Measurements from ENCODE around the gene HES3. TPM values are rescaled to one million over a fixed set of nuclear protein-coding genes. Genes with fewer than 3 reads are reported as not detected.
"Not testable (repeated sequence)": the region's sequence is repeated elsewhere in the genome, so short reads cannot be mapped to it uniquely, and the experiment has no call there.

Gene HES3
- polyA plus RNA-seq, 4 donors = not detected

DNA sequence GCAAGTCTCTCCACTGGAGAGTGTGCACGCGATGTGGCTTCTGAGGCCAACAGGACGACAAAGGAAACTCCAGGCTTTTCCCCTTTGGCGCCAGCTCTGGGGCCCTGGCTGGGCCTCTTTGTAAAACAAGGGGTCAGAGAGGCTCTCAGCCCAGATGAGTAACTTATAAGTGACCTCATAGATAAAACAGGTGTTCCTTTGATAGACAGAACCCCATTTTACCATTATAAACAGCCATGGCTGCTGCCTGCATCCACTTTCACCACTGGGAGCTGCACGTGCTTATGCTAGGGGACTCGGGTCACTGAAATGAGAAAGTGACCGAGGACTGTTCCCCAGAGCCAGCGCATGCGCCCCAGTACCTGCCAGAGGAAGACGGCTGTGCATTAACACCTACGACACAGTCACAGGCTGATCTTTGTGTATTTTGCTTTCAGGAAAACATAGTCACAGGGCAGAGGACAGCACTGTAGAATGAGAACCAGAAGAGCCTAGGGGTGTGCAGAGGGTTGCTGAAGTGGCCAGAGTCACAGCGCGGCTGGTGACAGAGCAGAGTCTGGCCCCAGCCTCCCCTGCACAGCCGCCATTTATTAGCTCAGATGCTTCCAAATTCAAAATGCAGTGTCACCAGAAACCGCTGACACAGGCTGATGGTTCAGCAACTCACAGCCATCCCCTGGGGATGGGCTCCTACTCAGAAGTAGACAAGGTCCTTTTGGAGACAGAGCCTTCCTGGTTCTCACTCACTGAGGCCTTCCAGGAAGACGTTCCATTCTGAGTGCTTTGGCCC, 25.4 kb upstream of the HES3 start:
- no peak for DNase-seq (ENCODE audit: low read depth in 4 of 4, low spot score in 3 of 4)

DNA sequence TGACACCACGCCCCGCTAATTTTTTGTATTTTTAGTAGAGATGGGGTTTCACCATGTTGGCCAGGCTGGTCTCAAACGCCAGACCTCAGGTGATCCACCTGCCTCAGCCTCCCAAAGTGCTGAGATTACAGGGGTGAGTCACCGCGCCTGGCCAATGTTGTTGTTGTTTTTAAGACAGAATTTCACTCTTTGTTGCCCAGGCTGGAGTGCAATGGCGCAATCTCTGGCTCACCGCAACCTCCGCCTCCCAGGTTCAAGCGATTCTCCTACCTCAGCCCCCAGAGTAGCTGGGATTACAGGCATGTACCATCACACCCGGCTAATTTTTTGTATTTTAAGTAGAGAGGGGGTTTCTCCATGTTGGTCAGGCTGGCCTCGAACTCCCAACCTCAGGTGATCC, 24.3 kb upstream of the HES3 start:
- DNase-seq (ENCODE audit: low read depth in 4 of 4, low spot score in 3 of 4) = not testable (repeated sequence)

DNA sequence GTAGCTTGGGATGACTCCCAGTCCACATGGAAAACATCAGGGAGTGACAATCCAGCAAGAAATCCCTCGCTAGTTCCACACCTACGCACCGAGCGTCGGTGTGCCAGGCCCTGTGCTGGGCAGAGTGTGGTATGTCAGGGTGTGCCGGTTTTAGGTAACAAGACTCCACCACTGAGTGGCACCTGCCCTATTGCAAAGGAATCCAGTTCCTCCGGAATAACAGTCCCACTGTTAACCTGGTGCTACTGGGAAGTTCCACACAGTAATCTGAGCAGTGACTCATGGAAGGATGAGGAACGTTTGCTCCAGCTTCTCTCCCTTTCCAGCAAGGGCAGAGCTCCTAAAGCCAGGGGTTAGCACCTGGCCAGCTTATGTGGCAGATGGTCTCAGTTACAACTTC, 23.7 kb upstream of the HES3 start:
- DNase-seq (ENCODE audit: low read depth in 4 of 4, low spot score in 3 of 4) = no peak

DNA sequence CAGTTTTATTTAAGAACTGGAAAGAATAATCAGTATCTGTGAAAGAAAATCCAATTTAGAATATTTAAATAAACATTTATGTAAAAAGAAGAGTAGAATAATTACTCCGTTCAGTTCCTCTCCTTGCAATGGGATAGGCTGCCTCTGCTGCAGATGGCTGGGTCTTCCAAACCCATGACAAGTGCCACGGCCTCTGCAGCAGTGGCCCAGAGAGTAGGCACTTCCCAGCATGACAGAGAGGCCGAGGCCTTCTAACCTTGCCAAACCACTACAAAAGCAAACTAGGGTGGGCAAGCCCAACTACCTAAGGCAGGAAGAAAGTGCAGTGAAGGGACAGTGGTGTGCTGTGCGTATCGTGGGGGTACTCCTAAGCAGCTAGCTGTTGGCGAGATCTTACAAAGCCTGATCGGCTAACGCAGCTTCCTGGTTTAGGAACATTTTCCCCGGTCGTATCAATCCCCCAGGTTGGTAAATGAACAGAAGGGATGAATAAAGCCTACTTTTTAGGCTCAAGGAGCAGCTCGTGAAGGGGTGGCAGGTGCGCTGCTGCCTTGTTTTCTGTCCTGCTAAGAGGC, 22.7 kb upstream of the HES3 start:
- no peak for DNase-seq (ENCODE audit: low read depth in 4 of 4, low spot score in 3 of 4)

DNA sequence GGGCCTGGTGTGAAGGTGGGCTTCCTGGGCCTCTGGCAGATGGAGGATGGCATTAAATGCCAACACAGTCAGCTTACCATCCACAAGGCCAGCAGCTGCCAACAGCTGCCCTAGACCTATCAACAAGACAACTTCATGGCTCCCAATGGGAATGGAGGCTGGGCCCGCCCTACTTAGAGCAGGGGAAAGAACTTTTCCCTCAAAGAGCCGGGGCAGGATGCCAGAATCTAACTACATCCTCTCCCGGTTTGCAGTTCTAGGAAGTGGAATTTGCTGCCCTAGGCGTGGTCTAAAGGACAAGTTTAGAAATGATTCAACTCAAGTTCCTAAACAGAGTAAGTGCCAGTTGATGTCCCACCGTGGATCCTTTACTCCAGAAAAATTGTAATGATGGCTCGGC, 21.3 kb upstream of the HES3 start:
- no peak for DNase-seq (ENCODE audit: low read depth in 4 of 4, low spot score in 3 of 4)

DNA sequence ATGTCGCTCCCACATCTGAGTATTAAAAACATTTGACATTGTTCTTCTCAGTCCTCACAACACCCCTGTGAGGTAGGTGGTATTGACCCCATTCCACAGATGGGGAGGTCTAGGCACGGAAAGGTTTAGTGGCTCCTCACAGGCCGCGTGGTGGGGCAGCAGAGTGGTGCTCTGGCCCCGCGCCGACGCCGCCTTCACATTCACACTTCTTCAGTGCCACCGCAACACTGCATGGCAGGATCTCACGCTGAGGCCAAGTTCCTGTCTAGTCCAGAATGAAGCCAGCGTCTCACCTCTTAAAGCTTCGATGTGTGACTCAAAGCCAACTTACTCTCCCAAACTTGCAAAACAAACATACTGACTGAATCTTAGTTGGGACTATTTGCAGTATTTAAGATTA, 20.4 kb upstream of the HES3 start:
- no peak for DNase-seq (ENCODE audit: low read depth in 4 of 4, low spot score in 3 of 4)

DNA sequence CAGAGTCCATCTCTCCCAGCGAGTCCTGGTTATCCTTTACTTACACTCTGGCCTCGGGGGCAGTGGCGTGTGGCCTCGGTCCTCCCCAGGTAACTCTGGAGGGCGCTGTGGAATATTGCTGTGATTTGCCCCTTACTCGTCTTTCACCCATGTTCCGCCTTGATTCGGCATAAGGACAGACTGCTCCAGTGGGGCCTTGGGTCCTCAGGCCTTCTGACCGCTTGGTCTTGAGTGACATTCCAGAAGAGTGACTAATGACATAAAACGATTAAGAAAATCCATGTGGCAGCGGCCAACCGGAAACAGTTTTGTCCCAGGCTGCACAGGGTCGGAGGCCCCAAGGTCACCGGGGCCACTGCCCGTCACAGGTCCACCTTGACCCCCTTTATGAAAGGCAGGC, 19.3 kb upstream of the HES3 start:
- DNase-seq (ENCODE audit: low read depth in 4 of 4, low spot score in 3 of 4) = no peak

DNA sequence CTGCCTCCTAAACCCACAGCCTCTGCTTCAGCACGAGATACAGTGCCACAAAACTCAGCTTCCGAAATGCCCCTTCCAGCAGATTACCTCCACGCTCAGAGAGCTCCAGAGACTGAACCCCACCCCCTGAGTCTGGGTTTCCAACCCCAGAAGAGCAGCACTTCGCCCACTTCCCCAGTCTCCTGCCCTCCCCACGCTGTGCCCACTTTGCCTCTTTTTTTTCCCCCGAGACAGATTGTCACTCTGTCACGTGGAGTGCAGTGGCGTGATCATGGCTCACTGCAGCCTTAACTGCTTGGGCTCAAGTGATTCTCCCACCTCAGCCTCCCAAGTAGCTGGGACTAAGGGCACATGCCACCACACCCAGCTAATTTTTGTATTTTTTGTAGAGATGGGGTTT, 18.3 kb upstream of the HES3 start:
- no peak for DNase-seq (ENCODE audit: low read depth in 4 of 4, low spot score in 3 of 4)

DNA sequence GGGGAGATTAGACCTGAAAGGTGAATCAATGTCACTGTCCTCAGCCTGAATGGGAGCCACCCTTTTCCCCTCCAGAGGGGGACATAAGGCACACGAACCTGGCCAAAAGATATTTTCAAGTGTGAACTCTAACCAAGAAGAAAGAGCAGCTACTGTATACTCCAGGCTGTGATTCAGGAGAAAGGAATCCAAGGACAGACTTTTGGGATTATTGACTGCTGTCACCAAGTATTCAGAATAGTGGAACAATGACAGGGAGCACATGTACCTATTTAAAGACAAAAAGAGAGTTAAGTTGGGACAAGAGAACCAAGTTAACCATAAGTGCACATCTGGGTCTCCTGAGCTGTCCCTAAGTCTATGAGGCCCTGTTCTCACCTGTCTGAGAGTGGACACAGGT, 10.6 kb upstream of the HES3 start:
- DNase-seq (ENCODE audit: low read depth in 4 of 4, low spot score in 3 of 4) = no peak

DNA sequence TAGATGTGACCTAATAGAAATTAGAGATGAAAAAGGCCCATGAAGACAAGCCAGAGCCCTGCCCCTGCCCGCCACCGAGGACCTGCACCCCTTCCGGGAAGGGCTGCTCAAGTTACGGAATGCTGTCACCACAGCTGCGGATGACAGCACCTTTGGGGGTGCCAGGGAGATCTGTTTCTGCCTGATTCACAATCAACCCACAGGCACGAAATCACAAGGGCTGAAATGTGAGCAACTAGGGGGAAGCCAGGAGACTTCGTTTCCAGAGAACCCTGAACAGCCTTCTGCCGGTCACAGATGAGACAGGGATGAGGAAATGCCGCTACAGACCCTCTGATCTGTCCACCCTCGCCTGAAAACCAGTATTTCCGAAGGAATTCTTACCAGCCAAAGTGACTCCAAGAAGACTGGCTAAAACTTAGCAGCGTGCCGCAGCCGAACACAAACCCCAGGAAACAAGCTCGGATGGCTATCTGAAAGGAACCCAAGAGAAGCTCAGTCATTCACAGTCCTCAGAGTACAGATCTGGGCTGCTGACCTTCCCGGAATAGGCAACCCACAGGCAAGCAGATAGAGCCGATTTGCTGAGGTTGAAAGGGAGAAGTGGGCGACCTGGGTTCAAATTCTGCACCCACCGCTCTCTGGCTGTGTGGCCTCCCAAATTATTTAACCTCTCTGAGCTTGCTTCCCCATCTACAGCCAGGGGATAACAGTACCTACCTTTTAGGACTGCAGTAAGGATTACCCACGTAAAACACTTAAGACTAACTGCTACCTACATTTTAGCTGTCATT, 9.3 kb upstream of the HES3 start:
- no peak for DNase-seq (ENCODE audit: low read depth in 4 of 4, low spot score in 3 of 4)

DNA sequence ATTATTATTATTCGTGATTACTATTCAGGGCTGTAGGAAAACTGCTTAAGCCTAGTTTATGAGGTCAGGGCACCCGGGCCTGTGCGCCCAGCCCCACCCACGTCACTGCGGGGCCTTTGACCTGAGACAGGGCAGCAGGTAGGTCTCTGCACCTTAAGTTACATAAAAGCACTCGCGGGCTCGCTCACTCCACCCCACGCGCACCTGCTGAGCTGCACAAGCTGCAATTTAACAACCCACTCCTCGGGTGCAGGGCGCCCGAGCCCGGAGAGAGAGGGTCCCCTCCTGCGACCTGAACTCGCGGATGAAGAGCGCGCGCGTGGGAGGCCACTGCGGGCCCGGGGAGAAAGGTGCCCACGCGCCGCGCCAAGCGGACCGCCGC, 8.7 kb upstream of the HES3 start:
- DNase-seq (ENCODE audit: low read depth in 4 of 4, low spot score in 3 of 4) = no peak

DNA sequence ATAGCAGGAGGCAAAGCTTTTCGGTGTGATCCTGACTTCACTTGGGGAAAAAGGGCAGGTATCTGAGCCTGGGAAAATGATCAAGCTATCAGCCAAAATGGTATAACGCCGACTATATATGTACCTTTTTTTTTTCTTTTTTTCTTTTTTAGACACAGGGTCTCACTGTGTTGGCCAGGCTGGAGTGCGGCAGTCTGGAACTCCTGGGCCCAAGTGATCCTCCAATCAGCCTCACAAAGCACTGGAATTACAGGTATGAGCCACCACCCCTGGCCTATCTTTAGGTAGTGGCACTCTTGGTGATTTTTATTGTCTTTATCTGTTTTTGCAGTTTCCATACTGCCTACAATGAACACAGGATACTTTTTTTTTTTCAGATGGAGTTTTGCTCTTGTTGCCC, 6.9 kb upstream of the HES3 start:
- DNase-seq (ENCODE audit: low read depth in 4 of 4, low spot score in 3 of 4) = no peak

DNA sequence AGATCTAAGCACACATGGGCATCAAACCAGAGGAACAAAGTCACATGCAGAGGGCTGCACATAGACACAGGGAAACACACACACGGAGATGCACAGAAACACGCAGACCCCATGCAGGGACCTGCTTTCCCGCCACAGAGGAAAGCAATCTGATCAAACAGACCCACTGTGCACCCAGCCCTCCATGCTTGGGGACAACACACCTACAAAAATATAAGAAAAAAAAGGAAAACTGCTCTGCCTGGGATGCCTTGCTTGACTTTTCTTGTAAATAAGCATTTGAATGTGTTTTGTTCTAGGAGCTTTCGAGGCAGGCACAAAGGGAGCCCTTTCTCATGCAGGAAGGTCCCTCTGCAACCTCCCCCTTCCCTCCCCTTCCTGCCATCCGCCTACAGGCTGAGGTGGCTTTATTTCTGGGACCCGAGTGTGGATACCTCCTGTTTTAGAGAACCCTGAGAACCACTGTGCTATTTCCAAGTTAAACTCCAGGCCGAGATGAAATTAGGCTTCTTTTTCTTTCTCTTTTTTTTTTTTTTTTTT, 4.7 kb upstream of the HES3 start:
- DNase-seq (ENCODE audit: low read depth in 4 of 4, low spot score in 3 of 4) = no peak

DNA sequence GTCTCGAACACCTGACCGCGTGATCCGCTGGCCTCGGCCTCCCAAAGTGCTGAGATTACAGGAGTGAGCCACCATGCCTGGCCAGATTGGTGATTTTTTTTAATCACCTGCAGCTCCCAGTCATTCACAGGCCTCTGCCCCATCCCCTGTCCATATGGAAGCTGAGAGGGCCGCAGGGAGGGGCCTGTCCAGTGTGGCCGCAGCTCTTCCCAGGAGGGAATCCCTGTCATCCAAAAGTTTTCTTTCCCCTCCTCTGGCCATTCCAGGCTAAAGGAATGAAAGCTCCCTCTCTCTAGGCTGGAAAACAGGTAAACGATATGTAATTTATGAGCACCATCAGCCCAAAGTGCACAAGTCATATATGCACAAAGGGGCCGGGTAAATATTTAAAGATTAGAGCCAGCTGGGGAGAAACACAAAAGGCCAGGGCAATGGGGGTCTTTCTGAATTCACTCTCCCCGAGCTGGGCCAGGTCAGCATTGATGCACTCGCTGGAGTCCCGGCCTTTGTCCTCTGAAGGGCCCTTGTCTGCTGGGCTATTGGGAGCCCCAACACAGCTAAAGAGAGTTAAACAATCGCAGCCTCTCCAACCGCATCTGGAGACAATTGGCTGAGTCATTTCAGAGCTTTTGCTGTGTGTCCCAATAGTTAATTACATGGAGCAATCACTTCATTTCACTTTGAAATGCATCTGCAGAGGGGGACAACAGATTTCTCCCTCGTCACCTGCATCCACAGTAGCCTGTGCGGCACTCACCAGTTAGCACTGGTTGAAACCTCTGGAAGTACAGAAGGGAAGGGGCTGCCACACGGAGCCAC, 3.8 kb upstream of the HES3 start:
- DNase-seq (ENCODE audit: low read depth in 4 of 4, low spot score in 3 of 4) = no peak

DNA sequence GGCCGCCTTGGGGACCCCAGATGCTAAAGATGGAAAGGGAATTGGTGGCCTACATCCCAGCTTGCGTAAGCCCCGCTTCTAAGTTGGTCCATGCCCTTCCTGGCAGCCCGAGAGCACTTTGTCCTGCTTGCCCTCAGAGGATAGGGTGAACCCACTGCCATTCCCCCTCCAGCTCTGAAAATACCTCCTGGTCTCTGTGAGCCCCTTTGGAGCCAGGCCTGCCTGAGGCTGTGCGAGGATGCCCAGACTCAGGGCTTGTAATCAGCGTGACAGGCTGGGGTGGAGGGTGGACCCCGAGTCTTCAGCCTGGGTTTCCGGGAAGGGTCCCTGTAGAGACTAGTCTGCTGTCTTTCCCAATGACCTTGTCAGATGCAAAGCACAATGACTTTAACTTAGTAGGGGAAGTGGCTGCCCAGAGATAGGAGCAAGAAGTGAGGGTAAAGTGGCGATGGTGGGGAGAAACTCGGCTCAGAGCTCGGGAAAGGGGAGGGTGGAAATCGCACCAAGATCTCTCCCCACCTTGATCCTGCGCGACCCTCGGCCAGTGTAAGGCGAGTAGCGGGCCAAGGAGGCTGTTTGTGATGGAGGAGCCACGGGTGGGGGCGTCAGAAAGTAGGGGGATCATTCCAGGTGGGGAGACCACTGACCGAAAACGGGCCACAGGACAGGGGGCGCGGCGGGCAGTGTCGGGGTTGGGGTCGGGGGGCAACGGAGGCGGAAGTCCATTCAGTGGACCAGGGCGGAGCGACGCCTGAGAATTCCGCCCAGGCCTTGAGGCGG, 2.7 kb upstream of the HES3 start:
- DNase-seq (ENCODE audit: low read depth in 4 of 4, low spot score in 3 of 4) = no peak

DNA sequence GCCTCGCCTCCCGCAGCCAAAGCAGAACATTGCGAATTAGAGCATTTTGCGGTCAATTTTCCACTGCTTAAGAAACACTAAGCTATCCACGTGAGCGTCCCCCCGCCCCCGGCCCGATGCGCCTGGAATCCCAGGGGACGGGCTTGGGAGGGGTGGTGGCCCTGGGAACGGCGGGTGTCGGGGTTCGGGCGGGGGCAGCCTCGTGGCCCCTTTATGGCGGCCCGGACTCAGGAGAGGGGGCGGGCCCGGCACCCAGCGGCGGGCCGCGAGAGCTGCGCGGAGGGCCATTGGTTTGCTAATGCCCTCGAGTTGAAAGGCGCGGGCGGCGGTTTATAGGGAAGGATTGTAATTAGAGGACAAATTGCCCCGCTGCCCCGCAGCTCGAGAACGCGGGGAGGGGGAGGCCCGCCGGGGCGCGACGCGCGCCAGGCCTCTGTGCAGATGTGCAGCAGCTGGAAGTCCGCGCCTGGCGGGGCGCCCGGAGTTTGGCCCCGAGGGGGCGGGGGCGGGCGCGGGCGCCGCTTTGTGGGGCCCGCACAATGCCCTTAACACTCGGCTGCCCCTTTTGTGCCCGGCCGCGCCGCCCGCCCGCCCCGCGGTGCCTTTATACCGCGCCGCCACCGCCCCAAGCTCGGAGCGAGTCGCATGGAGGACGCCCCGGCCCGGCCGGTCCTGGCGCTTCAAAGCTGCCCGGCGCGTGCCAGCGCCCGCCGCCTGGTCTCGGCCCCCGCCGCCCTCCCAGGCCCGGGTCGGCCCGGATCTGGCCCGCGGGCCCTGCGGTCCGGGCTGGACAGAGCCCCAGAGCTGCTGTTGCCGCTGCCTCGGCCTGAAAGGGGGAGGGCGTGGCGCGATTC, 1.9 kb upstream of the HES3 start:
- no peak for DNase-seq (ENCODE audit: low read depth in 4 of 4, low spot score in 3 of 4)

DNA sequence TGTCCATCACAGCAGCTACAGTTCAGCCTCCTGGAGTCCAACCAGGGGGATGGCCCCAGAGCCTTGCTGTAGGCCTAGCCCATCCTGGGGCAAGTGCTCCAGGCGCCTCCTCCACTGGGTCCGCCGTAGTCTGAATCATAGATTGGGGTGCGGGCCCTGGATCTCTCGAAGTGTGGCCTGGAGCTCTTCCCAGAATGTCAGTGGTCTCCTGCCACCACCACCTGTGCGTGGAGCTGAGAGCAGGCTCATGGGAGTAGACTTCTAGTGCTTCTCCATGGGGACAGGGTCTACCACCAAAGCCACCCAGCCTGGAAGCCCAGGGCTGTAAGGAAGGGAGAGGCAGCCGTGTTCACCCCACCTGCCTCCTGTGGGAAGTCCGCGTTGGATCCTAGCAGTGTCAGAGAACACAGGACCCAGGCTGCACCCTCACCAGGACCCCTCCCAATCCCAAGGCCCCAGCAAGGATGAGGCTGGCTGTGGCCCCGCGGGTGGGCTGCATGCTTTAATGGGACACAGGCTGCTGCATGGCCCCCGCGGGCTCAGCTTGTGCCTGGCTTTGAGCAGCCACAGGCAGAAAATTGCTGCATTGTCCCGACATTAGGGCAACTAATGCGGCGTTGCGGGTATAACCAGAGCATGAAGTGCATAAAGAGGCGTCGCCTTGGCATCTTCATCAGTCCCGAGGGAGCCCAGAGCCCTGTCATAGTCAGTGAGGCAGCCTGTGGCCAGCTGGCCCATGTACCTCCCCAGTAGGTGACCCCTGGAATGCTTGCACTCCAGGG, 735 bp upstream of the HES3 start:
- DNase-seq (ENCODE audit: low read depth in 4 of 4, low spot score in 3 of 4) = no peak

DNA sequence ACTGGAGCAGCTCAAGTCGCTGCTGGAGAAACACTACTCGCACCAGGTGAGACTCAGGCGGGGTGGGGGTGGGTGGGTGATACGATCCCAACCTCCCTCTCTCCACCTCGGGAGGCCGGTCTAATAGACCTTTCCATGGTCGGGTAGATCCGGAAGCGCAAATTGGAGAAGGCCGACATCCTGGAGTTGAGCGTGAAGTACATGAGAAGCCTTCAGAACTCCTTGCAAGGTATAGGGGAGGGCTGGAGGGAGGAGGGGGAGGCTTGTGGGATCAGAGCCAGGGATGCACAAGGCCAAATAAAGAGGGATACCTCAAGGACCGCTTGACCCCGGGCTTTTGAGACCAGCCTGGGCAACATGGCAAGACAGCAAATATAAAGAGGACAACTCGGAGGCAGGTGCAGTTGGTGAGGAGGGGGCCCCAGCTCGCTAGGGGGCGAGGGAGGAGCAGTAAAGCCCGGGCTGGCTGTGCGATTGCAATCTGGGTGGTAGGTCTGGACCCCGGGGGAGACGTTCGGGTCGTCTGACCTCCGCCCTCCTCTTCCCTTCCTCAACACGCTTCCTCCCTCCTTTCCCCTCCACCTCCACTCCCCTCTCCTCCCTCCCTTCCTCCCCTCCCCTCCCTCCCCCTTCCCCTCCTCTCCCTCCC, 546 bp downstream of the HES3 start:
- no peak for DNase-seq (ENCODE audit: low read depth in 4 of 4, low spot score in 3 of 4)

Data from right renal pelvis (tissue), 4 donors.